Adipocyte (in vitro differentiated cells): ENCODE data around the gene PCP2.
"Not testable (repeated sequence)": the region's sequence is repeated elsewhere in the genome, so short reads cannot be mapped to it uniquely, and the experiment has no call there.

Source experiments
- DNase-seq: peaks from one replicate; pipeline ENCODE4 v3.0.0-alpha.2; 2015; ENCODE audit warnings: low read depth
- H3K27me3 ChIP-seq: replicated peaks from 2 replicates; pipeline ENCODE4 v1.7.0; 2013; ENCODE audit warnings: mild to moderate bottlenecking, low read length, moderate library complexity; ENCODE audit not compliant: control insufficient read depth, insufficient read depth
- H3K36me3 ChIP-seq: 2 replicates; pipeline ENCODE4 v1.7.0; 2013; ENCODE audit warnings: low read length, mild to moderate bottlenecking, moderate library complexity; ENCODE audit not compliant: control insufficient read depth, insufficient read depth, severe bottlenecking
- H3K4me1 ChIP-seq: 2 replicates; pipeline ENCODE4 v1.7.0; 2013; ENCODE audit warnings: mild to moderate bottlenecking, low read length, moderate library complexity; ENCODE audit not compliant: control insufficient read depth, insufficient read depth
- H3K4me3 ChIP-seq: 2 replicates; pipeline ENCODE4 v1.7.0; 2013; ENCODE audit warnings: mild to moderate bottlenecking, low read length, moderate library complexity
- H3K9ac ChIP-seq: 2 replicates; pipeline ENCODE4 v1.7.0; 2013; ENCODE audit warnings: mild to moderate bottlenecking, low read length, moderate library complexity
- H3K9me3 ChIP-seq: 2 replicates; pipeline ENCODE4 v1.7.0; 2013; ENCODE audit warnings: mild to moderate bottlenecking, low read length, moderate library complexity; ENCODE audit not compliant: control insufficient read depth

PCP2 gene

DNA sequence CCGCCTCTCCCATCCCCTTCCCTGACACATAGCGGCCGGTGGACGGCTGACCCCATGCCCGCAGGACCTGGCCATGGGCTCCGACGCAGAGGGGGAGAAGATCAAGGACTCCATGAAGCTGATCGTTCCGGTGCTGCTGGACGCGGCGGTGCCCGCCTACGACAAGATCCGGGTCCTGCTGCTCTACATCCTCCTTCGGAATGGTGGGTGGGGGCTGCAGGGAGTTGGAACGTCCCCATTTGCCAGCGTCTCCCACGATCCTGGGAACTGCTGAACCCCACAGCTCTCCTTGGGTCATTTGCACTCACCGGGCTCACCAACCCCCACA, 11.0 kb upstream of the PCP2 start:
- no peak for DNase-seq
- Histone ChIP-seq H3K4me3 (no peak overlapping the region), H3K9ac (no peak overlapping the region), H3K36me3 (no peaks in the 10 kb centered on the region), H3K9me3 (no peaks in the 10 kb centered on the region), H3K27me3 (peaks cover 9% of the 10 kb centered on the region), H3K4me1 (peaks cover 9% of the 10 kb centered on the region)

GRCh38 chr19:7643629-7644549, 10.4 kb upstream of the PCP2 start:
- H3K9ac ChIP-seq, H3K4me1 ChIP-seq, H3K36me3 ChIP-seq, H3K27me3 ChIP-seq, DNase-seq, H3K4me3 ChIP-seq, H3K9me3 ChIP-seq: not testable (repeated sequence)

- Histone ChIP-seq H3K36me3 (no peaks in the 10 kb centered on the region), H3K9ac (no peak overlapping the region), H3K27me3 (peaks cover 18% of the 10 kb centered on the region), H3K4me3 (no peak overlapping the region), H3K4me1 (peaks cover 5% of the 10 kb centered on the region), H3K9me3 (no peaks in the 10 kb centered on the region)
- no peak for DNase-seq
Measured at GRCh38 chr19:7643031-7643415, 9.5 kb upstream of the PCP2 start.

- Histone ChIP-seq H3K4me3 (no peak overlapping the region), H3K36me3 (no peaks in the 10 kb centered on the region), H3K27me3 (peaks cover 24% of the 10 kb centered on the region), H3K4me1 (peaks cover 5% of the 10 kb centered on the region), H3K9me3 (no peaks in the 10 kb centered on the region), H3K9ac (no peak overlapping the region)
- DNase-seq, result no peak
Measured at GRCh38 chr19:7642295-7643030, 8.9 kb upstream of the PCP2 start.

- Histone ChIP-seq H3K9me3 (no peaks in the 10 kb centered on the region), H3K4me1 (peaks cover 5% of the 10 kb centered on the region), H3K4me3 (no peak overlapping the region), H3K36me3 (no peaks in the 10 kb centered on the region), H3K27me3 (peaks cover 28% of the 10 kb centered on the region), H3K9ac (no peak overlapping the region)
- DNase-seq, result no peak
Measured at GRCh38 chr19:7641290-7642276, 8.1 kb upstream of the PCP2 start.

- Histone ChIP-seq H3K4me3 (no peak overlapping the region), H3K9ac (no peak overlapping the region), H3K4me1 (peaks cover 5% of the 10 kb centered on the region), H3K27me3 (peaks cover 30% of the 10 kb centered on the region), H3K36me3 (no peaks in the 10 kb centered on the region), H3K9me3 (no peaks in the 10 kb centered on the region)
- no peak for DNase-seq
Measured at GRCh38 chr19:7640803-7641202, 7.3 kb upstream of the PCP2 start.

GRCh38 chr19:7639863-7640348, 6.4 kb upstream of the PCP2 start:
- DNase-seq, result no peak
- no peaks in the 10 kb centered on the region for H3K9me3 ChIP-seq
- H3K36me3 ChIP-seq, result no peaks in the 10 kb centered on the region

DNA sequence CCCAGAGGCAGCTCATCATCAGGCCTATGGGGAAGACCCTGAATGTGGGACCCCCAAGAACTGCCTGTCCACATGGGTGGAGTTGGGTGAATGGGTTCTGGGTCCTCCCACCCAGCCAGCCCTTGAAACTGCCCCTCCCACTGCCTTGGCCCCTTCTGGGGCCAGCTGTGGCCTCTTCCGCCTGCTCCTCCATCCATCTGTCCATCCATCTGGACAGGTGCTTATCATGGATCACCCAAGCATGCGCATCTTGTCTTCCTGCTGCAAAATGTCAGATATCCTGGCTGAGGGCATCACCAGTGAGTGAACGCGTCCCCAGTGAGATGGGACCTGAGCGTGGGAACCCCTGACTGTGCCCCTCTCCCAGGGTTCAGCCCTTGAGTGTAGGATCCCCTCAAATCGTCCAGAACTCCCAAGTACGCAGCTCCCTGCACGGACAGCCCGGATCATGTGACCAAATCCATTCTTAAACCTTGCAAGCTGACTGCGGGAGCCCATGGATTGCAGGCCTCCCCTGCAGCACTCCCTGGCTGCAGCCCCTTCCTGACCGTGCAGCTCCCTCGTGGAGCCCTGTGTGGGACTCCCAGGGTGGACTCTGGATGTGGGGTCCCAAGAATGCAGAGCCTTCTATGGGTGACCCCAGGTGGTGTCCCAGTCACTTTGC, 5.4 kb upstream of the PCP2 start:
- Histone ChIP-seq H3K9me3 (no peaks in the 10 kb centered on the region), H3K27me3 (peaks cover 38% of the 10 kb centered on the region), H3K4me3 (no peak overlapping the region), H3K4me1 (no peaks in the 10 kb centered on the region), H3K9ac (no peak overlapping the region), H3K36me3 (no peaks in the 10 kb centered on the region)
- DNase-seq, result no peak

More at GRCh38 chr19:7639863-7640348, 6.4 kb upstream of the PCP2 start:
- H3K27me3 ChIP-seq, result peaks cover 34% of the 10 kb centered on the region
- H3K9ac ChIP-seq, result no peak overlapping the region
- no peak overlapping the region for H3K4me3 ChIP-seq
- H3K4me1 ChIP-seq, result no peaks in the 10 kb centered on the region

- H3K4me3 ChIP-seq, result no peak overlapping the region
- no peak overlapping the region for H3K9ac ChIP-seq
- H3K9me3 ChIP-seq, result no peaks in the 10 kb centered on the region
- DNase-seq, result no peak
- peaks cover 38% of the 10 kb centered on the region for H3K27me3 ChIP-seq
- no peaks in the 10 kb centered on the region for H3K4me1 ChIP-seq
- H3K36me3 ChIP-seq, result no peaks in the 10 kb centered on the region
Measured at GRCh38 chr19:7637374-7638256, 4.1 kb upstream of the PCP2 start.
